ENCODE results near the gene HRH3. TPM values are rescaled to one million over a fixed set of nuclear protein-coding genes. Genes with fewer than 3 reads are reported as not detected.

Gene HRH3
- total and polyA plus RNA-seq, 2 donors (not counting 1 experiment from before 2014, with no cell fraction given), result not detected

DNA sequence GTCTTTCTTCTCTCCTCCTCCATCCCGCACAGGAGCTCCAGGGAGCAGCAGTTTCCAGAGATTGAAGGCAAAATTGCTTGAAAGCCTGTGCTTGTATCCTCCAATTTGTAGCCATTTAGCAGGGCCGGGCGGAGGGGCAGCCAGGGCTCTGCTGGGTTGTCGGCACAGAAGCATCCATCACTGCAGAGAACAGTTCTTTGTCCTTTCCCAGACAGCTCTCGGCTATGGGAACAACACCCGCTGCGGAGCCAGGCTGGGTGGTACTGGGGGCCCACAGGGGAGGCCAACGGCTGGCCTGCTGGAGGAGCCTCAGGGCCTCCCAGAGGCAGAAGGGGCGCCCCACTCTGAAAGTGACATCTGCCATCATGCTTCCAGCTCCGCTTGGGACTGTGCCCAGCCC, 7.8 kb downstream of the HRH3 start:
- 52% methylated on average over 10 of the region's 10 CpGs for WGBS (ENCODE audit: insufficient coverage)
- H3K4me3 Mint-ChIP-seq, result no peak overlapping the region
- no peak overlapping the region for H3K27ac ChIP-seq (ENCODE audit: low read length in 2 of 2)
- no peaks in the 10 kb centered on the region for H4K20me1 ChIP-seq (ENCODE audit: control insufficient read depth, insufficient read depth, low read length, poor library complexity, severe bottlenecking)
- H3K27ac Mint-ChIP-seq, result no peak overlapping the region
- intact Hi-C loops (cut with micrococcal nuclease), result no loop called here
- no peak overlapping the region for H3K4me2 ChIP-seq (replicated peaks; ENCODE audit: low read depth, low read length, poor library complexity, severe bottlenecking)
- H3K27me3 Mint-ChIP-seq, result peaks cover 20% of the 10 kb centered on the region
- TF ChIP-seq CTCF (IDR thresholded peaks at IDR 0.05) (no peak), EZH2 (IDR thresholded peaks at IDR 0.05; ENCODE audit: borderline replicate concordance, insufficient read depth, low read depth, low read length, poor library complexity, severe bottlenecking) (no peak)
- CTCF ChIA-PET, result no interaction called here
- no peaks in the 10 kb centered on the region for H3K36me3 ChIP-seq (replicated peaks in 1 of 2; ENCODE audit: control extremely low read depth in 1 of 2, control insufficient read depth in 1 of 2, extremely low read depth in 1 of 2, insufficient read depth in 2 of 2, low read length in 1 of 2)
- H3K4me1 ChIP-seq (ENCODE audit: control insufficient read depth in 2 of 2, insufficient read depth in 2 of 2, low read length in 2 of 2), result no peaks in the 10 kb centered on the region
- POLR2A ChIA-PET, result no interaction called here
- H3K9me3 ChIP-seq (ENCODE audit: control extremely low read depth in 1 of 3, control insufficient read depth in 2 of 3, insufficient read depth in 1 of 3, low read length in 2 of 3), result no peaks in the 10 kb centered on the region
- H3K79me2 ChIP-seq (ENCODE audit: control insufficient read depth, insufficient read depth, low read length), result no peaks in the 10 kb centered on the region
- no peaks in the 10 kb centered on the region for H3K9me3 Mint-ChIP-seq (ENCODE audit: insufficient read depth)
- DNase-seq (no peak), ATAC-seq (ENCODE audit: low read depth) (no peak)
- H3K4me3 ChIP-seq (ENCODE audit: control extremely low read depth in 1 of 5, extremely low read depth in 1 of 5, insufficient read depth in 1 of 5, low read depth in 2 of 5, low read length in 4 of 5), result no peak overlapping the region
- H2AFZ ChIP-seq (ENCODE audit: insufficient read depth, low read depth, low read length, poor library complexity, severe bottlenecking), result no peak overlapping the region
- H3K9ac ChIP-seq (ENCODE audit: low read length), result no peak overlapping the region
- H3K27me3 ChIP-seq (replicated peaks in 1 of 4; ENCODE audit: control extremely low read depth in 1 of 4, control insufficient read depth in 3 of 4, insufficient read depth in 4 of 4, low read length in 3 of 4), result peaks cover 0 to 48% (median 11%) of the 10 kb centered on the region in 4 experiments
- H3K4me1 Mint-ChIP-seq, result no peaks in the 10 kb centered on the region

GRCh38 chr20:62211769-62212288, 8.2 kb downstream of the HRH3 start:
- Histone ChIP-seq H3K9me3 (ENCODE audit: control extremely low read depth in 1 of 3, control insufficient read depth in 2 of 3, insufficient read depth in 1 of 3, low read length in 2 of 3) (no peaks in the 10 kb centered on the region), H3K4me2 (replicated peaks; ENCODE audit: low read depth, low read length, poor library complexity, severe bottlenecking) (no peak overlapping the region), H3K27ac (ENCODE audit: low read length in 2 of 2) (no peak overlapping the region), H3K27me3 (replicated peaks in 1 of 4; ENCODE audit: control extremely low read depth in 1 of 4, control insufficient read depth in 3 of 4, insufficient read depth in 4 of 4, low read length in 3 of 4) (peaks cover 0 to 44% (median 11%) of the 10 kb centered on the region in 4 experiments), H2AFZ (ENCODE audit: insufficient read depth, low read depth, low read length, poor library complexity, severe bottlenecking) (no peak overlapping the region), H3K79me2 (ENCODE audit: control insufficient read depth, insufficient read depth, low read length) (no peaks in the 10 kb centered on the region), H4K20me1 (ENCODE audit: control insufficient read depth, insufficient read depth, low read length, poor library complexity, severe bottlenecking) (no peaks in the 10 kb centered on the region), H3K36me3 (replicated peaks in 1 of 2; ENCODE audit: control extremely low read depth in 1 of 2, control insufficient read depth in 1 of 2, extremely low read depth in 1 of 2, insufficient read depth in 2 of 2, low read length in 1 of 2) (no peaks in the 10 kb centered on the region), H3K4me1 (ENCODE audit: control insufficient read depth in 2 of 2, insufficient read depth in 2 of 2, low read length in 2 of 2) (no peaks in the 10 kb centered on the region), H3K9ac (ENCODE audit: low read length) (no peak overlapping the region), H3K4me3 (ENCODE audit: control extremely low read depth in 1 of 5, extremely low read depth in 1 of 5, insufficient read depth in 1 of 5, low read depth in 2 of 5, low read length in 4 of 5) (no peak overlapping the region)
- Mint-ChIP-seq H3K4me3 (no peak overlapping the region), H3K27ac (no peak overlapping the region), H3K4me1 (no peaks in the 10 kb centered on the region), H3K27me3 (peaks cover 17% of the 10 kb centered on the region), H3K9me3 (ENCODE audit: insufficient read depth) (no peaks in the 10 kb centered on the region)
- CTCF ChIA-PET, result interaction anchor here (0.5 kb wide), 1 partner anchor 46 kb away, joined by 3 read pairs; no protein-coding TSS in a partner anchor
- TF ChIP-seq CTCF (IDR thresholded peaks at IDR 0.05) (no peak), EZH2 (IDR thresholded peaks at IDR 0.05; ENCODE audit: borderline replicate concordance, insufficient read depth, low read depth, low read length, poor library complexity, severe bottlenecking) (no peak)
- no peak for ATAC-seq (ENCODE audit: low read depth)
- POLR2A ChIA-PET, result no interaction called here
- no peak for DNase-seq
- WGBS (ENCODE audit: insufficient coverage), result 77% methylated on average over 9 of the region's 9 CpGs
- intact Hi-C loops (cut with micrococcal nuclease), result no loop called here

Data from B cell (primary cell).